Measurements from ENCODE around the gene SPDEF.

DNA sequence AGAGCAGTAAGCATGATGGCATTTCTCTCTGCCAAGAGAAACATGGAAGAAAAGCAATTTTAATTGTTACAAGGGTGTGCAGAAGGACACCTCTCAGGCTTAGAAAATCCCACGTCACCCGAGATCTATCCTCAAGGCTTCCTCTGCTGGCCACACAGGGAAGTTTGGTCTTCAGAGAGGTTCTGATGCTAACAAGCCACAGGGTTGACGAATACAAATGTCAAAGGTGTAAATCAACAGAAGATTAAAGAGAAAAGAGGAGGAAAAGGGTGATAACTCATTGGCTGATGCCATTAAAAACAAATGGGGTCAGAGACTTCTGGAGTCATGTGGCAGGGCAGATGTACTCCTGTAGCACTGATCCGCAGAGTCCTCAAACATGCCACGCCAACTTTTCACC is 33.6 kb upstream of the SPDEF start:
- TF ChIP-seq POLR2A (IDR thresholded peaks at IDR 0.05; ENCODE audit: extremely low read depth, insufficient read length) (no peak), MYC (IDR thresholded peaks at IDR 0.05; ENCODE audit: low read depth, low read length) (no peak)
- TF ChIP-seq, protein P1, sequence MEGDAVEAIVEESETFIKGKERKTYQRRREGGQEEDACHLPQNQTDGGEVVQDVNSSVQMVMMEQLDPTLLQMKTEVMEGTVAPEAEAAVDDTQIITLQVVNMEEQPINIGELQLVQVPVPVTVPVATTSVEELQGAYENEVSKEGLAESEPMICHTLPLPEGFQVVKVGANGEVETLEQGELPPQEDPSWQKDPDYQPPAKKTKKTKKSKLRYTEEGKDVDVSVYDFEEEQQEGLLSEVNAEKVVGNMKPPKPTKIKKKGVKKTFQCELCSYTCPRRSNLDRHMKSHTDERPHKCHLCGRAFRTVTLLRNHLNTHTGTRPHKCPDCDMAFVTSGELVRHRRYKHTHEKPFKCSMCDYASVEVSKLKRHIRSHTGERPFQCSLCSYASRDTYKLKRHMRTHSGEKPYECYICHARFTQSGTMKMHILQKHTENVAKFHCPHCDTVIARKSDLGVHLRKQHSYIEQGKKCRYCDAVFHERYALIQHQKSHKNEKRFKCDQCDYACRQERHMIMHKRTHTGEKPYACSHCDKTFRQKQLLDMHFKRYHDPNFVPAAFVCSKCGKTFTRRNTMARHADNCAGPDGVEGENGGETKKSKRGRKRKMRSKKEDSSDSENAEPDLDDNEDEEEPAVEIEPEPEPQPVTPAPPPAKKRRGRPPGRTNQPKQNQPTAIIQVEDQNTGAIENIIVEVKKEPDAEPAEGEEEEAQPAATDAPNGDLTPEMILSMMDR (IDR thresholded peaks at IDR 0.05; ENCODE audit: low read depth, low read length), result no peak
- TF ChIP-seq, protein P2, sequence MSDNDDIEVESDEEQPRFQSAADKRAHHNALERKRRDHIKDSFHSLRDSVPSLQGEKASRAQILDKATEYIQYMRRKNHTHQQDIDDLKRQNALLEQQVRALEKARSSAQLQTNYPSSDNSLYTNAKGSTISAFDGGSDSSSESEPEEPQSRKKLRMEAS (IDR thresholded peaks at IDR 0.05; ENCODE audit: low read depth, low read length), result no peak
